IMR-90 (cell line): ENCODE results near the gene PSMG4. TPM values are rescaled to one million over a fixed set of nuclear protein-coding genes. Genes with fewer than 3 reads are reported as not detected.

Experiments used
- ATAC-seq: fragments of 200-7000 bp; cut with Tn5 transposase; 2 replicates; pipeline ENCODE4 v1.9.1; 2020; ENCODE audit warnings: low read depth, mild to moderate bottlenecking, moderate library complexity
- BruUV-seq: library from RNA; stranded (reverse); fragments of 400-500 nt; replicated peaks from 2 replicates; lab custom pipeline; 2021; lab: Mats Ljungman, UMichigan
- CTCF ChIA-PET: fragments of 300-600 bp; formaldehyde crosslinking; extraction: SDS; loops from one replicate; lab custom pipeline; 2021; ENCODE audit warnings: antibody characterized with exemption; lab: Yijun Ruan, JAX
- POLR2A ChIA-PET: fragments of 300-600 bp; sonication (Branson Sonifier 250); formaldehyde crosslinking; loops from one replicate; lab custom pipeline; 2022; ENCODE audit warnings: antibody characterized with exemption; ENCODE audit not compliant: unreplicated experiment; lab: Charles Lee
- DNase-seq: peaks from one replicate; pipeline ENCODE4 v3.0.0; 2013
- H2AFZ ChIP-seq: replicated peaks from 2 replicates; pipeline ENCODE3; 2013; ENCODE audit warnings: low read length, mild to moderate bottlenecking; ENCODE audit not compliant: poor library complexity
- H2AK5ac ChIP-seq: 2 replicates; pipeline ENCODE4 v1.6.1; 2013; ENCODE audit warnings: low read depth, low read length, inconsistent platforms
- H2AK9ac ChIP-seq: replicated peaks from 2 replicates; pipeline ENCODE3; 2013; ENCODE audit warnings: mild to moderate bottlenecking, low read depth, low read length, moderate library complexity; ENCODE audit not compliant: poor library complexity
- H2BK120ac ChIP-seq: 2 replicates; pipeline ENCODE4 v1.6.1; 2013; ENCODE audit warnings: low read depth, low read length, inconsistent platforms
- H2BK15ac ChIP-seq: 3 replicates; pipeline ENCODE4 v1.6.1; 2013; ENCODE audit warnings: low read depth, low read length, inconsistent platforms
- H2BK20ac ChIP-seq: 2 replicates; pipeline ENCODE4 v1.6.1; 2013; ENCODE audit warnings: low read depth, mild to moderate bottlenecking, inconsistent platforms, low read length, moderate library complexity
- H2BK5ac ChIP-seq: 2 replicates; pipeline ENCODE4 v1.6.1; 2013; ENCODE audit warnings: mild to moderate bottlenecking, low read depth, low read length, inconsistent platforms; ENCODE audit not compliant: poor library complexity, severe bottlenecking
- H3K14ac ChIP-seq: replicated peaks from 2 replicates; pipeline ENCODE4 v1.6.1; 2013; ENCODE audit warnings: low read depth, low read length, inconsistent platforms
- H3K18ac ChIP-seq: 2 replicates; pipeline ENCODE4 v1.6.1; 2013; ENCODE audit warnings: low read depth, low read length, control low read depth
- H3K23ac ChIP-seq: 2 replicates; pipeline ENCODE4 v1.6.1; 2013; ENCODE audit warnings: low read depth, low read length, inconsistent platforms
- H3K27ac ChIP-seq: 2 replicates; pipeline ENCODE4 v1.5.1; 2013; ENCODE audit warnings: mild to moderate bottlenecking, control low read depth, low read length; ENCODE audit not compliant: insufficient read depth
- H3K27me3 ChIP-seq: 2 replicates; pipeline ENCODE4 v1.6.1; 2013; ENCODE audit warnings: low read length; ENCODE audit not compliant: control insufficient read depth, insufficient read depth
- H3K36me3 ChIP-seq: 2 replicates; pipeline ENCODE4 v1.6.1; 2013; ENCODE audit warnings: low read length, mixed read lengths; ENCODE audit not compliant: control insufficient read depth, insufficient read depth
- H3K4ac ChIP-seq: 2 replicates; pipeline ENCODE4 v1.6.1; 2013; ENCODE audit warnings: low read depth, low read length, inconsistent platforms
- H3K4me1 ChIP-seq: 2 replicates; pipeline ENCODE4 v1.6.1; 2013; ENCODE audit warnings: low read length, mixed read lengths; ENCODE audit not compliant: control insufficient read depth, insufficient read depth
- H3K4me2 ChIP-seq: 2 replicates; pipeline ENCODE4 v1.6.1; 2013; ENCODE audit warnings: low read depth, mild to moderate bottlenecking, control low read depth, low read length, moderate library complexity
- H3K4me3 ChIP-seq: 2 replicates; pipeline ENCODE4 v1.5.1; 2013; ENCODE audit warnings: low read depth, mild to moderate bottlenecking, control low read depth, low read length, moderate library complexity; ENCODE audit not compliant: insufficient read depth
- H3K56ac ChIP-seq: 2 replicates; pipeline ENCODE4 v1.6.1; 2013; ENCODE audit warnings: low read length, inconsistent platforms; ENCODE audit not compliant: insufficient read depth; ENCODE audit errors: extremely low read depth
- H3K79me1 ChIP-seq, 2 experiments: 2 replicates each; pipeline ENCODE4 v1.6.1; 2013; ENCODE audit warnings: low read length in 2 of 2, inconsistent platforms in 1 of 2, low read depth in 1 of 2
- H3K9ac ChIP-seq: 2 replicates; pipeline ENCODE4 v1.6.1; 2013; ENCODE audit warnings: low read depth, low read length, control low read depth
- H3K9me1 ChIP-seq: 2 replicates; pipeline ENCODE4 v1.6.1; 2013; ENCODE audit warnings: low read length, inconsistent platforms; ENCODE audit not compliant: insufficient read depth
- H3K9me3 ChIP-seq: 2 replicates; pipeline ENCODE4 v1.6.1; 2013; ENCODE audit warnings: low read length; ENCODE audit not compliant: control insufficient read depth, insufficient read depth
- H4K20me1 ChIP-seq: 2 replicates; pipeline ENCODE4 v1.6.1; 2013; ENCODE audit warnings: low read length, inconsistent platforms; ENCODE audit not compliant: insufficient read depth
- H4K5ac ChIP-seq: 2 replicates; pipeline ENCODE4 v1.6.1; 2013; ENCODE audit warnings: mild to moderate bottlenecking, low read depth, low read length, control low read depth
- H4K8ac ChIP-seq, 2 experiments: 2 replicates each; pipeline ENCODE4 v1.6.1; 2013; ENCODE audit warnings: low read depth in 2 of 2, low read length in 2 of 2, control low read depth in 1 of 2, inconsistent platforms in 1 of 2
- H4K91ac ChIP-seq: 2 replicates; pipeline ENCODE4 v1.6.1; 2013; ENCODE audit warnings: low read depth, low read length, inconsistent platforms; ENCODE audit not compliant: insufficient read depth
- NFE2L2 ChIP-seq: fragments of 150-350 bp; IDR thresholded peaks from 2 replicates; pipeline ENCODE4 v1.6.1; 2016; ENCODE audit warnings: low read depth, mild to moderate bottlenecking, low read length
- WGBS, 2 experiments: methylation state at CpG; one replicate each; pipeline versions ENCODE4 v1.1.5 to v1.1.7; 2013; ENCODE audit warnings: missing lambda C conversion rate in 2 of 2; ENCODE audit not compliant: insufficient read length in 1 of 2; ENCODE audit errors: extremely low coverage in 2 of 2; 5-methylcytosine and 5-hydroxymethylcytosine counted together
- dilution Hi-C: fragments of 300-500 bp; cut with HindIII; formaldehyde crosslinking; loops from one replicate; pipeline ENCODE4 v1.14.3; 2018; ENCODE audit warnings: low sequenced_read_pairs; ENCODE audit not compliant: unreplicated experiment
- in situ Hi-C: fragments of 300-500 bp; cut with MboI; formaldehyde crosslinking; loops from 3 replicates; pipeline ENCODE4 v1.14.3; 2019; ENCODE audit warnings: low sequenced_read_pairs, inconsistent platforms, mixed read lengths
- intact Hi-C: fragments of 100-400 bp; cut with micrococcal nuclease; formaldehyde crosslinking; loops from 2 replicates; pipeline ENCODE4 v1.10.0; 2022
- polyA plus RNA-seq, 3 experiments: library from polyadenylated mRNA; depleted of rRNA; stranded (reverse); fragments of >200 nt; gene quantifications; 2 replicates each; pipeline ENCODE4 v1.2.3, GENCODE V29; 2012; ENCODE audit warnings: low replicate concordance in 1 of 3
- total RNA-seq: library from RNA; depleted of rRNA; stranded (reverse); fragments of >200 nt; gene quantifications from 2 replicates; pipeline ENCODE4 v1.2.3, GENCODE V29; 2012

Gene PSMG4
- total and polyA plus RNA-seq, 2 of the 4 experiments (the other 2 are of a cell fraction) = 5.6 to 13.4 TPM

DNA sequence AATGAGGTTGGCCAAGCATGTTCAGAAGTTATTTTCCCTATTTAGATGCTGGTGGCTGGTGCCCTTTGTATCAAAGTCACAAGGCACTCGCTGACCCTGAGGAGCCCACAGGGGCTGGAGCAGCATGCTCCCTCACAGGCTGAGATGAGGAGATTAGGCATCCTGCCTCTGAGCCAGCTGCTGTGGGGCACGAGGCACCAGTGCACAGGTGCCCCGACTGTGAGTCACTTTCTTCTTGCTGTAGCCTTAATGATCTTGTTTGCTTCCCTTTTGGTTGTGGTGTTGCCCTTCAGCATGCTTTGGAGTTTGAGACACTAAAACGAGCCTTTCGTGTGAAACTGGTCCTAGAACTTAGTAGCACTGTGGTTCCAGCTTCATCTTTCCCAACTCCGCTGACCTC, 4.3 kb downstream of the PSMG4 start:
- ChIA-PET CTCF (no interaction called here), POLR2A (interaction anchor here (0.7 kb wide), 1 partner anchor 106 kb away, joined by 3 read pairs; the partner anchor contains the start of gene TUBB2A)
- Histone ChIP-seq H3K18ac (no peak overlapping the region), H3K9me1 (peaks cover 7% of the 10 kb centered on the region; the same call in 1 of the 2 replicates), H3K23ac (no peak overlapping the region), H2BK120ac (no peak overlapping the region), H4K91ac (no peak overlapping the region), H4K8ac (no peak overlapping the region), H2AFZ (no peak overlapping the region), H3K4me2 (no peak overlapping the region), H3K36me3 (peaks cover 13% of the 10 kb centered on the region), H3K4me1 (peaks cover 11% of the 10 kb centered on the region; the same call in 1 of the 2 replicates), H4K5ac (no peak overlapping the region), H2BK5ac (no peak overlapping the region), H3K9me3 (no peaks in the 10 kb centered on the region), H3K27ac (no peak overlapping the region), H2BK15ac (no peak overlapping the region), H3K14ac (no peak overlapping the region), H3K79me1 (peaks cover 48 to 68% of the 10 kb centered on the region in 2 experiments), H4K20me1 (peaks cover 34% of the 10 kb centered on the region), H2AK9ac (no peak overlapping the region), H3K27me3 (no peaks in the 10 kb centered on the region), H3K4me3 (no peak overlapping the region), H3K56ac (no peak overlapping the region), H3K9ac (no peak overlapping the region), H2BK20ac (no peak overlapping the region), H3K4ac (no peak overlapping the region), H2AK5ac (no peak overlapping the region)
- in situ Hi-C loops (no loop called here), dilution Hi-C loops (no loop called here), intact Hi-C loops (no loop called here)
- DNase-seq (peak; percentile 12), ATAC-seq (no peak)
- no TSS peak for BruUV-seq
- WGBS, 2 experiments = 100% methylated on average over 3 of the region's 6 CpGs; no CpG with 5 or more reads in 1 of the 2 experiments
- TF ChIP-seq NFE2L2 = no peak
